Measurements from ENCODE around the gene ZMIZ2. TPM values are rescaled to one million over a fixed set of nuclear protein-coding genes. Genes with fewer than 3 reads are reported as not detected.

ZMIZ2 gene
- total and polyA plus RNA-seq, 2 of the 8 experiments (the other 6 are each of a cell fraction or from before 2014, with no cell fraction given) = 24.4 to 66.4 TPM

DNA sequence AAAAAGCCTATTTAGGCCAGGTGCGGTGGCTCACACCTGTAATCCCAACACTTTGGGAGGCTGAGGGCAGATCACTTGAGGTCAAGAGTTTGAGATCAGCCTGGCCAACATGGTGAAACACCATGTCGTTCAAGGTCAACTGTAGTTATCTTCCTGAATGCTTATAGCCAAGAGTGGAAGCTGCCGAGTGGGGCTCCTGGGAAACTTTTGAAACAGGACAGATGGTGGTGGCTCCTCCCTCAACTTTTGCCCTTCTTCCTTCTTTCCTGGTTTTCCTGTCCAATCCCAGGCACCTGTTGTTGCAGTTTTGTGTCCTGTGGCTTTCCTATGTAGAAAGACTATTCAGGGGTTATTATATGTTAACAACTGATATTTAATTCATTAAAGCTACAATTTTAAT is 39.1 kb downstream of the ZMIZ2 start:
- no peak overlapping the region for H4K5ac ChIP-seq (ENCODE audit: insufficient read length, low read depth, low read length)
- no peak overlapping the region for H3K4me3 ChIP-seq (ENCODE audit: extremely low read depth in 1 of 4, insufficient read depth in 2 of 4, low read depth in 3 of 4, low read length in 4 of 4)
- no peak overlapping the region for H4K8ac ChIP-seq (ENCODE audit: extremely low read depth, insufficient read depth, low read length)
- H4K91ac ChIP-seq (replicated peaks; ENCODE audit: insufficient read length, low read length) = no peak overlapping the region
- no peak overlapping the region for H3K4me2 ChIP-seq (ENCODE audit: insufficient read depth in 1 of 2, low read depth in 2 of 2, low read length in 2 of 2)
- H3K9me3 ChIP-seq (ENCODE audit: insufficient read depth in 2 of 2, low read depth in 1 of 2, low read length in 1 of 2) = peaks cover 3 to 4% of the 10 kb centered on the region in 2 experiments; a peak in 2 of 4 replicates
- no peak overlapping the region for H2AFZ ChIP-seq (ENCODE audit: low read length)
- no peaks in the 10 kb centered on the region for H3K79me1 ChIP-seq (ENCODE audit: low read depth, low read length)
- no peak overlapping the region for H2BK12ac ChIP-seq (ENCODE audit: low read depth, low read length)
- no peaks in the 10 kb centered on the region for H3K23me2 ChIP-seq (ENCODE audit: low read depth, low read length)
- H3K36me3 ChIP-seq (ENCODE audit: control insufficient read depth in 2 of 4, insufficient read depth in 4 of 4, low read length in 3 of 4) = no peaks in the 10 kb centered on the region
- H3K79me2 ChIP-seq (ENCODE audit: control insufficient read depth in 1 of 2, insufficient read depth in 2 of 2, low read length in 2 of 2) = no peaks in the 10 kb centered on the region
- no peak overlapping the region for H3K4ac ChIP-seq (replicated peaks; ENCODE audit: insufficient read length, low read depth, low read length)
- no peaks in the 10 kb centered on the region for H4K20me1 ChIP-seq (replicated peaks in 1 of 2; ENCODE audit: control insufficient read depth in 1 of 2, insufficient read depth in 2 of 2, low read length in 2 of 2)
- no peak overlapping the region for H3K56ac ChIP-seq (replicated peaks; ENCODE audit: insufficient read length, low read depth, low read length)
- no peak overlapping the region for H2BK5ac ChIP-seq (ENCODE audit: low read depth, low read length)
- H2BK20ac ChIP-seq (ENCODE audit: low read length) = no peak overlapping the region
- no peak overlapping the region for H2BK120ac ChIP-seq (replicated peaks; ENCODE audit: low read depth, low read length)
- H3K9ac ChIP-seq (replicated peaks in 1 of 4; ENCODE audit: extremely low read depth in 1 of 4, low read depth in 3 of 4, low read length in 3 of 4) = no peak overlapping the region
- no peak overlapping the region for H2BK15ac ChIP-seq (ENCODE audit: low read length)
- DNase-seq (ENCODE audit: low read depth in 1 of 2, low spot score in 2 of 2) = no peak
- no peak overlapping the region for H3K27ac ChIP-seq (ENCODE audit: low read depth, low read length)
- no peak overlapping the region for H3K18ac ChIP-seq (ENCODE audit: extremely low read depth, low read length)
- no peak for TF ChIP-seq JUN (IDR thresholded peaks at IDR 0.05; ENCODE audit: low read depth, low read length)
- no peak for TF ChIP-seq BACH1 (IDR thresholded peaks at IDR 0.05; ENCODE audit: low read length)
- no peak overlapping the region for H2AK5ac ChIP-seq (ENCODE audit: low read depth, low read length)
- CTCF ChIA-PET (ENCODE audit: partially characterized antibody) = no interaction called here
- FAIRE-seq = no peak
- no peak overlapping the region for H3K14ac ChIP-seq (ENCODE audit: insufficient read length)
- H3K4me1 ChIP-seq (replicated peaks in 1 of 4; ENCODE audit: control insufficient read depth in 3 of 4, insufficient read depth in 4 of 4, low read length in 3 of 4) = peaks cover 0 to 4% (median 0%) of the 10 kb centered on the region in 4 experiments; a peak in 3 of 7 replicates
- H3K27me3 ChIP-seq (replicated peaks in 1 of 4; ENCODE audit: control insufficient read depth in 3 of 4, extremely low read depth in 1 of 4, insufficient read depth in 3 of 4, low read length in 3 of 4) = no peaks in the 10 kb centered on the region
- POLR2A ChIA-PET (ENCODE audit: partially characterized antibody) = interaction anchor here (0.7 to 3.8 kb wide), 5 partner anchors 10 to 39 kb away, joined by 3 to 24 read pairs (median 6); partner anchors contain the start of genes PPIA and ZMIZ2
- no peak overlapping the region for H3K23ac ChIP-seq (ENCODE audit: insufficient read length)
- WGBS, 2 experiments (ENCODE audit: extremely low coverage in 1 of 2, insufficient coverage in 1 of 2, insufficient read length in 1 of 2, insufficient replicate concordance in 2 of 2, low coverage in 1 of 2, low lambda C conversion rate in 2 of 2, missing lambda C conversion rate in 1 of 2) = 94% methylated on average over 3 of the region's 3 CpGs; no CpG with 5 or more reads in 1 of the 2 experiments

All from H1 (cell line).